ENCODE measurements around the gene KLHL29. TPM values are rescaled to one million over a fixed set of nuclear protein-coding genes. Genes with fewer than 3 reads are reported as not detected.

KLHL29 gene
- total RNA-seq, 1 donor from 2014 or later: 8.4 TPM

- Mint-ChIP-seq H3K4me1 (peaks cover 33% of the 10 kb centered on the region), H3K9me3 (no peaks in the 10 kb centered on the region), H3K4me3 (no peak overlapping the region), H3K27ac (ENCODE audit: unreplicated experiment) (no peak overlapping the region), H3K27me3 (ENCODE audit: low read depth) (no peaks in the 10 kb centered on the region), H3K36me3 (ENCODE audit: low read depth) (peaks cover 8% of the 10 kb centered on the region)
- TF ChIP-seq CTCF (conservative IDR thresholded peaks at IDR 0.05): no peak
- no peak for DNase-seq (ENCODE audit: low read depth, low spot score)
These were observed 303.6 kb downstream of the KLHL29 start for GRCh38 chr2:23688486-23689130.

- DNase-seq (ENCODE audit: low read depth, low spot score): no peak
- Mint-ChIP-seq H3K9me3 (no peaks in the 10 kb centered on the region), H3K4me1 (peaks cover 27% of the 10 kb centered on the region), H3K36me3 (ENCODE audit: low read depth) (peaks cover 8% of the 10 kb centered on the region), H3K4me3 (no peak overlapping the region), H3K27ac (ENCODE audit: unreplicated experiment) (no peak overlapping the region), H3K27me3 (ENCODE audit: low read depth) (no peaks in the 10 kb centered on the region)
- no peak for TF ChIP-seq CTCF (conservative IDR thresholded peaks at IDR 0.05)
These were observed 304.2 kb downstream of the KLHL29 start for GRCh38 chr2:23689131-23689700.

DNA sequence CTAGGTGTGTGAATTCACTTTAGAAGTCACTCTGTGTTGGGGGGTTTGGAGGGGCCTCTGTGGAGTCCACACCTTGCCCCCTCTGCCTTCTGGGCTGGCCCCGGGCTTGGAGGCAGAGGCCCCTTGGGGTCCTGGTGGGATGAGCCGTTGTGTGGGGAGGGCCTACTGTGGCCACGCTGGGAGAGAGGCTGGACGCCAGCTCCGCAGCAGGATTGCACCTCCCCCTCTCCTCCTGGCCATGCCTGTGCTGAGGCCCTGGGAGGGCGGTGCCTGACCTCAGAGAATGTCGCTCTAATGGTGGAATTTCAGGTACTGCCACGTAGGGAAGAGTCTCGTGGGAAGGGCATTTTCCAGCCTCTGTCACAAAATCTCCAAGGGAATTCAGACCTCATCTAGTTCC lies 304.9 kb downstream of the KLHL29 start:
- Mint-ChIP-seq H3K27ac (ENCODE audit: unreplicated experiment) (no peak overlapping the region), H3K4me3 (no peak overlapping the region), H3K27me3 (ENCODE audit: low read depth) (no peaks in the 10 kb centered on the region), H3K9me3 (no peaks in the 10 kb centered on the region), H3K36me3 (ENCODE audit: low read depth) (peaks cover 8% of the 10 kb centered on the region), H3K4me1 (peaks cover 20% of the 10 kb centered on the region)
- DNase-seq (ENCODE audit: low read depth, low spot score): no peak
- no peak for TF ChIP-seq CTCF (conservative IDR thresholded peaks at IDR 0.05)

DNA sequence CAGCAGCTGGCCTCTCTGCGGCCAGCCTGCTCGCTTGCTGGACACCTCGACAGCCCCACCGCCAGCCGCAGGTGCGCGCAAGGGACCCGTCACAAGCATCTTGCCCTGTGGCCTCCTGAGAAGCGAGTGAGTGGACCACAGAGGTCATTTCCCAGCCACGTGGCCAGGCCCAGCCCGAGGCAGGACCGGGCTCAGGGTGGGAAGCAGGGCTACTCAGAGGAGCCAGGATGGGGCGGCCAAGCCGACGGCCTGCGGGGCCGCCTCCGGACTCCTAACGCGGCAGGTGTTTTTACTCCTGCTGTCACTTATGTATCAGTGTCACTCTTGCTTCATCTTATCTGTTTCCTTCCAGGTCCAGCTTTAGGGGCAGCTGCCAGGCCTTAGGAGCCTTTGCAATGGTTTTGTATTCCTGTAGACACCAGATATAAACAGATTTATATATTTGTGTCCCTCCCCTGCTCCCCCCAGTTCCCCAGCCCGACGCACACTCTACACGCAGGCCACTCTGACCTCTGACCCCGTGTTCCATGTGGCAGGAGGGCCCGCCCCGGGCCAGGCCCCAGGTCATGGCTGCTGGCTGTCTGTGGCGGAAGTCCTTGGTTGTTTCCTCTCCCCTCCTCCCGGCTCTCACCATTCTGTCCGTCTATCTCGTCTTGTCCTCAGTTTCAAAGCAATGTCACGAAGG lies 305.6 kb downstream of the KLHL29 start:
- no peak for DNase-seq (ENCODE audit: low read depth, low spot score)
- no peak for TF ChIP-seq CTCF (conservative IDR thresholded peaks at IDR 0.05)
- Mint-ChIP-seq H3K27me3 (ENCODE audit: low read depth) (no peaks in the 10 kb centered on the region), H3K9me3 (no peaks in the 10 kb centered on the region), H3K36me3 (ENCODE audit: low read depth) (peaks cover 8% of the 10 kb centered on the region), H3K4me1 (peaks cover 14% of the 10 kb centered on the region), H3K4me3 (no peak overlapping the region), H3K27ac (ENCODE audit: unreplicated experiment) (no peak overlapping the region)

DNA sequence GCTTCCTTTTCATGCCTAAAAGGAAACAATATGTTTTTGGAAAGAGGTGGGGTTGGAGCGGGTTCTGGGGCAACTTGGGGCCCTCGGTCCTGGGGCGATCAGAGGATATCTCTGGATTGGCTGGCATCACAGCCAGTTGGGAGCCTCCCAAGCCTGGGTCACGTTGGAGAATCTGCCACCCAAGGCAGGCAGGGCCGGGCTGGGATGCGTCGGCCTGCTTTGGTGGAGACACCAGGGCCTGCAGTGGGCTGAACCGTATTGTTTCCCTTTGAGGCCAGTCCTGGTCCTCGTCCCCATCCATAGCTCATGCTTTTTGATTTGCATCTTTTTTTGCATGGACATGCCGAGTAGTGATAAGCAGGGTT lies 306.1 kb downstream of the KLHL29 start:
- no peak for TF ChIP-seq CTCF (conservative IDR thresholded peaks at IDR 0.05)
- Mint-ChIP-seq H3K4me1 (peaks cover 10% of the 10 kb centered on the region), H3K9me3 (no peaks in the 10 kb centered on the region), H3K36me3 (ENCODE audit: low read depth) (peaks cover 6% of the 10 kb centered on the region), H3K27me3 (ENCODE audit: low read depth) (no peaks in the 10 kb centered on the region), H3K27ac (ENCODE audit: unreplicated experiment) (no peak overlapping the region), H3K4me3 (no peak overlapping the region)
- no peak for DNase-seq (ENCODE audit: low read depth, low spot score)
